B cell (primary cell): ENCODE data around the gene SUPT7L. TPM values are rescaled to one million over a fixed set of nuclear protein-coding genes. Genes with fewer than 3 reads are reported as not detected.

Source experiments
- ATAC-seq: fragments of 200-7000 bp; cut with Tn5 transposase; one replicate; pipeline ENCODE4 v1.10.0; 2021; ENCODE audit warnings: low read depth, mild to moderate bottlenecking, moderate number of reproducible peaks, moderate library complexity
- CTCF ChIA-PET: fragments of 350-600 bp; sonication (Branson Sonifier 250); formaldehyde crosslinking; loops from one replicate; lab custom pipeline; 2021; ENCODE audit warnings: antibody characterized with exemption, inconsistent platforms; lab: Charles Lee
- POLR2A ChIA-PET: fragments of 350-600 bp; sonication (Branson Sonifier 250); formaldehyde crosslinking; loops from one replicate; lab custom pipeline; 2021; ENCODE audit warnings: antibody characterized with exemption; lab: Charles Lee
- DNase-seq: peaks from one replicate; pipeline ENCODE4 v3.0.0; 2013
- H2AFZ ChIP-seq: 2 replicates; pipeline ENCODE4 v1.6.1; 2012; ENCODE audit warnings: mild to moderate bottlenecking, low read depth, low read length; ENCODE audit not compliant: insufficient read depth, poor library complexity, severe bottlenecking
- H3K27ac ChIP-seq, 2 donors: 1 replicate in 1 of 2; 2 replicates in 1 of 2; pipeline ENCODE4 v1.5.1; 2012 to 2013; ENCODE audit warnings: low read length in 2 of 2, mild to moderate bottlenecking in 2 of 2, moderate library complexity in 1 of 2
- H3K27me3 ChIP-seq, 4 experiments: fragments of 200-600 bp in 1 of 4; sonication (generic) in 1 of 4; replicated peaks in 1 of 4; 1 replicate in 2 of 4; 2 replicates in 2 of 4; pipeline versions ENCODE4 v1.6.1 to v1.7.0; 2013 to 2016; ENCODE audit warnings: low read length in 3 of 4, mild to moderate bottlenecking in 2 of 4, mixed read lengths in 1 of 4, moderate library complexity in 1 of 4; ENCODE audit not compliant: insufficient read depth in 4 of 4, control insufficient read depth in 3 of 4; ENCODE audit errors: control extremely low read depth in 1 of 4
- H3K36me3 ChIP-seq, 2 experiments: replicated peaks in 1 of 2; 1 replicate in 1 of 2; 2 replicates in 1 of 2; pipeline versions ENCODE4 v1.6.1 to v1.7.1; 2013; ENCODE audit warnings: low read length in 1 of 2; ENCODE audit not compliant: insufficient read depth in 2 of 2, control insufficient read depth in 1 of 2; ENCODE audit errors: control extremely low read depth in 1 of 2, extremely low read depth in 1 of 2
- H3K4me1 ChIP-seq, 2 donors: fragments of 200-600 bp in 1 of 2; sonication (generic) in 1 of 2; 1 replicate in 1 of 2; 2 replicates in 1 of 2; pipeline versions ENCODE4 v1.5.1 to v1.6.1; 2013 to 2017; ENCODE audit warnings: low read length in 2 of 2; ENCODE audit not compliant: control insufficient read depth in 2 of 2, insufficient read depth in 2 of 2
- H3K4me2 ChIP-seq: replicated peaks from 2 replicates; pipeline ENCODE3; 2012; ENCODE audit warnings: mild to moderate bottlenecking, low read depth, low read length; ENCODE audit not compliant: poor library complexity, severe bottlenecking
- H3K4me3 ChIP-seq, 5 experiments: fragments of 200-600 bp in 1 of 5; sonication (generic) in 1 of 5; 1 replicate in 3 of 5; 2 replicates in 2 of 5; pipeline versions ENCODE4 v1.5.1 to v1.7.0; 2011 to 2016; ENCODE audit warnings: low read length in 4 of 5, mild to moderate bottlenecking in 4 of 5, low read depth in 2 of 5, control low read depth in 1 of 5, moderate library complexity in 1 of 5; ENCODE audit not compliant: insufficient read depth in 1 of 5; ENCODE audit errors: control extremely low read depth in 1 of 5, extremely low read depth in 1 of 5
- H3K79me2 ChIP-seq: fragments of 200-600 bp; sonication (generic); one replicate; pipeline ENCODE4 v1.6.0; 2016; ENCODE audit warnings: low read length; ENCODE audit not compliant: control insufficient read depth, insufficient read depth
- H3K9ac ChIP-seq: fragments of 200-600 bp; sonication (generic); 2 replicates; pipeline ENCODE4 v1.6.1; 2017; ENCODE audit warnings: mild to moderate bottlenecking, low read length, moderate library complexity
- H3K9me3 ChIP-seq, 3 donors: one replicate each; pipeline versions ENCODE4 v1.6.1 to v1.7.1; 2013; ENCODE audit warnings: low read length in 2 of 3; ENCODE audit not compliant: control insufficient read depth in 2 of 3, insufficient read depth in 1 of 3; ENCODE audit errors: control extremely low read depth in 1 of 3
- H4K20me1 ChIP-seq: 2 replicates; pipeline ENCODE4 v1.6.0; 2012; ENCODE audit warnings: mild to moderate bottlenecking, low read length; ENCODE audit not compliant: insufficient read depth, control insufficient read depth, poor library complexity, severe bottlenecking
- H3K27ac Mint-ChIP-seq: one replicate; pipeline ENCODE4 v1.8.0; 2021; ENCODE audit warnings: mixed read lengths
- H3K27me3 Mint-ChIP-seq: one replicate; pipeline ENCODE4 v1.8.0; 2021; ENCODE audit warnings: mixed read lengths
- H3K4me1 Mint-ChIP-seq: one replicate; pipeline ENCODE4 v1.8.0; 2021; ENCODE audit warnings: mixed read lengths
- H3K4me3 Mint-ChIP-seq: one replicate; pipeline ENCODE4 v1.8.0; 2021; ENCODE audit warnings: mixed read lengths
- H3K9me3 Mint-ChIP-seq: one replicate; pipeline ENCODE4 v1.8.0; 2022; ENCODE audit warnings: mixed read lengths; ENCODE audit not compliant: insufficient read depth
- CTCF ChIP-seq: fragments of 200-600 bp; IDR thresholded peaks from one replicate; pipeline ENCODE4 v1.8.0; 2022; ENCODE audit warnings: antibody characterized with exemption, mild to moderate bottlenecking
- EZH2 ChIP-seq: IDR thresholded peaks from 2 replicates; pipeline ENCODE4 v1.6.1; 2012; ENCODE audit warnings: borderline replicate concordance, low read depth, mild to moderate bottlenecking, moderate library complexity, low read length; ENCODE audit not compliant: insufficient read depth, poor library complexity, severe bottlenecking
- WGBS: methylation state at CpG from one replicate; pipeline ENCODE4 v1.1.5; 2013; ENCODE audit warnings: missing lambda C conversion rate; ENCODE audit not compliant: insufficient coverage; 5-methylcytosine and 5-hydroxymethylcytosine counted together
- intact Hi-C: fragments of 100-400 bp; cut with micrococcal nuclease; formaldehyde crosslinking; loops from one replicate; pipeline ENCODE4 v1.10.0; 2022
- polyA plus RNA-seq: library from polyadenylated mRNA; depleted of rRNA; stranded (reverse); fragments of >200 nt; gene quantifications from 2 replicates; pipeline ENCODE4 v1.2.3, GENCODE V29; 2012
- total RNA-seq, 2 donors: library from RNA; stranded (reverse); fragments of 120-200 nt in 1 of 2; gene quantifications; 1 replicate in 1 of 2; 2 replicates in 1 of 2; pipeline versions ENCODE4 v1.2.3 to v1.2.4, GENCODE V29; 2013 to 2022

Gene SUPT7L
- total and polyA plus RNA-seq, 2 donors (not counting 1 experiment from before 2014, with no cell fraction given), result 40.2 to 42.4 TPM

GRCh38 chr2:27652790-27653189 lies 10.6 kb downstream of the SUPT7L start:
- Histone ChIP-seq H3K4me1 (peaks cover 0 to 5% of the 10 kb centered on the region in 2 donors), H3K79me2 (no peaks in the 10 kb centered on the region), H3K27ac (no peak overlapping the region), H3K4me3 (no peak overlapping the region), H3K9me3 (no peaks in the 10 kb centered on the region), H4K20me1 (no peaks in the 10 kb centered on the region), H2AFZ (no peak overlapping the region), H3K36me3 (peaks cover 5 to 70% of the 10 kb centered on the region in 2 experiments), H3K27me3 (no peaks in the 10 kb centered on the region), H3K4me2 (no peak overlapping the region), H3K9ac (no peak overlapping the region)
- Mint-ChIP-seq H3K4me1 (peaks cover 7% of the 10 kb centered on the region), H3K27me3 (no peaks in the 10 kb centered on the region), H3K27ac (no peak overlapping the region), H3K4me3 (no peak overlapping the region), H3K9me3 (no peaks in the 10 kb centered on the region)
- intact Hi-C loops, result no loop called here
- ATAC-seq (no peak), DNase-seq (no peak)
- CTCF ChIA-PET, result interaction anchor here (0.8 to 1.7 kb wide), 2 partner anchors 29 to 31 kb away, joined by 3 to 6 read pairs; no protein-coding TSS in a partner anchor
- TF ChIP-seq CTCF (no peak), EZH2 (no peak)
- WGBS, result no CpG with 5 or more reads among the region's 1 CpG
- POLR2A ChIA-PET, result no interaction called here

DNA sequence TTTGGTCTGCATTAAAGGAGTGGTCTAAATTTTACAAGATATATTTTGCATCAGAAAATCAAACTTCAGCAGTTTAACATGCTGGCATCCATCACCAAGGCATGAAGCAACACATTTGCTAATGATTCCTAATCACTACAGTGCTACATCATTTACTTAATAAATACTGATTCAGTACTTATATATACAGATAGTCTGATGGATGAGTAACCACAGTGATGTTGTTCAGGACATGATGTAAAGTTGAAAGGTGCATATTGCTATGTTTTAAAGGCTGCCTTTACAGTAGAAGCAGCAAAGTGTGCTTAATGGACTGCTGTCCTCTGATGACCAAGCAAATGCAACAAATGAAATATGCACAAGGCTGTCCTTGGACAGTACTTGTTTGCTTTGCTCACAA lies 11.1 kb downstream of the SUPT7L start:
- Mint-ChIP-seq H3K27ac (no peak overlapping the region), H3K4me3 (no peak overlapping the region), H3K9me3 (no peaks in the 10 kb centered on the region), H3K4me1 (peaks cover 7% of the 10 kb centered on the region), H3K27me3 (no peaks in the 10 kb centered on the region)
- ChIA-PET POLR2A (no interaction called here), CTCF (interaction anchor here (0.8 to 1.7 kb wide), 2 partner anchors 30 to 31 kb away, joined by 3 to 6 read pairs; no protein-coding TSS in a partner anchor)
- Histone ChIP-seq H3K27me3 (no peaks in the 10 kb centered on the region), H3K36me3 (peaks cover 9 to 73% of the 10 kb centered on the region in 2 experiments), H3K9ac (no peak overlapping the region), H4K20me1 (no peaks in the 10 kb centered on the region), H3K4me3 (no peak overlapping the region), H2AFZ (no peak overlapping the region), H3K4me1 (peaks cover 0 to 5% of the 10 kb centered on the region in 2 donors), H3K9me3 (no peaks in the 10 kb centered on the region), H3K27ac (no peak overlapping the region), H3K4me2 (no peak overlapping the region), H3K79me2 (no peaks in the 10 kb centered on the region)
- ATAC-seq (no peak), DNase-seq (no peak)
- TF ChIP-seq EZH2, result no peak
- no peak for TF ChIP-seq CTCF
- intact Hi-C loops, result no loop called here
